Hepatocyte (in vitro differentiated cells): Measurements from ENCODE around the gene TAS2R39. TPM values are rescaled to one million over a fixed set of nuclear protein-coding genes. Genes with fewer than 3 reads are reported as not detected.

Experiments used
- DNase-seq: peaks from one replicate; pipeline ENCODE4 v3.0.0-alpha.2; 2016; ENCODE audit warnings: low spot score
- H2AFZ ChIP-seq: fragments of 200-600 bp; sonication (generic); 2 replicates; pipeline ENCODE4 v1.6.0; 2016; ENCODE audit warnings: antibody characterized with exemption, mild to moderate bottlenecking
- H3K27ac ChIP-seq: fragments of 200-600 bp; sonication (generic); 2 replicates; pipeline ENCODE4 v1.5.1; 2016; ENCODE audit warnings: mild to moderate bottlenecking
- H3K27me3 ChIP-seq: fragments of 200-600 bp; sonication (generic); 2 replicates; pipeline ENCODE4 v1.6.1; 2016
- H3K36me3 ChIP-seq: fragments of 200-600 bp; sonication (generic); replicated peaks from 2 replicates; pipeline ENCODE4 v1.5.1; 2016; ENCODE audit warnings: low read depth; ENCODE audit not compliant: insufficient read depth
- H3K4me1 ChIP-seq: fragments of 200-600 bp; sonication (generic); 2 replicates; pipeline ENCODE4 v1.5.1; 2016; ENCODE audit warnings: mild to moderate bottlenecking, moderate library complexity; ENCODE audit not compliant: insufficient read depth
- H3K4me2 ChIP-seq: fragments of 200-600 bp; sonication (generic); 2 replicates; pipeline ENCODE4 v1.6.0; 2016
- H3K4me3 ChIP-seq: fragments of 200-600 bp; sonication (generic); 2 replicates; pipeline ENCODE4 v1.5.1; 2016; ENCODE audit warnings: mild to moderate bottlenecking
- H3K79me2 ChIP-seq: fragments of 200-600 bp; sonication (generic); 2 replicates; pipeline ENCODE4 v1.6.0; 2017; ENCODE audit warnings: mild to moderate bottlenecking
- H3K9me2 ChIP-seq: fragments of 200-600 bp; sonication (generic); replicated peaks from 2 replicates; pipeline ENCODE4 v1.6.0; 2017; ENCODE audit warnings: mild to moderate bottlenecking; ENCODE audit not compliant: insufficient read depth
- H3K9me3 ChIP-seq: fragments of 200-600 bp; sonication (generic); 2 replicates; pipeline ENCODE4 v1.5.1; 2016; ENCODE audit warnings: low read depth, mild to moderate bottlenecking
- H4K20me1 ChIP-seq: fragments of 200-600 bp; sonication (generic); 2 replicates; pipeline ENCODE4 v1.6.0; 2016; ENCODE audit warnings: mild to moderate bottlenecking; ENCODE audit not compliant: insufficient read depth, poor library complexity, severe bottlenecking
- CTCF ChIP-seq: fragments of 200-600 bp; sonication (generic); IDR thresholded peaks from 2 replicates; pipeline ENCODE4 v1.5.1; 2016; ENCODE audit warnings: antibody characterized with exemption, mild to moderate bottlenecking; ENCODE audit not compliant: poor library complexity
- EZH2 ChIP-seq: fragments of 200-600 bp; sonication (generic); IDR thresholded peaks from 2 replicates; pipeline ENCODE4 v1.6.1; 2016; ENCODE audit warnings: antibody characterized with exemption, mild to moderate bottlenecking, borderline replicate concordance
- EZH2phosphoT487 ChIP-seq: fragments of 200-600 bp; sonication (generic); IDR thresholded peaks from one replicate; pipeline ENCODE4 v1.6.1; 2018; ENCODE audit warnings: antibody characterized with exemption, mild to moderate bottlenecking, low read depth, moderate library complexity; ENCODE audit not compliant: unreplicated experiment, severe bottlenecking
- WGBS: methylation state at CpG from one replicate; pipeline ENCODE4 v1.1.6; 2016; ENCODE audit warnings: low lambda C conversion rate; ENCODE audit errors: missing lambda C conversion rate; 5-methylcytosine and 5-hydroxymethylcytosine counted together
- polyA plus RNA-seq: library from polyadenylated mRNA; unstranded; fragments of >200 nt; fragmentation: Nextera tagmentation; extraction: Ambion mirVana; gene quantifications from 2 replicates; pipeline ENCODE4 v1.2.1, GENCODE V29; 2016
- total RNA-seq: library from RNA; depleted of rRNA; stranded (reverse); fragments of >200 nt; gene quantifications from 2 replicates; pipeline ENCODE4 v1.2.3, GENCODE V29; 2014

The TAS2R39 gene
- total and polyA plus RNA-seq, 2 experiments from 2014 or later: not detected

- Histone ChIP-seq H3K9me2 (no peaks in the 10 kb centered on the region), H3K4me1 (no peaks in the 10 kb centered on the region), H2AFZ (no peak overlapping the region), H3K4me2 (no peak overlapping the region), H3K79me2 (no peaks in the 10 kb centered on the region), H3K9me3 (no peaks in the 10 kb centered on the region), H3K27me3 (no peaks in the 10 kb centered on the region), H3K36me3 (no peaks in the 10 kb centered on the region), H3K27ac (no peak overlapping the region), H3K4me3 (no peak overlapping the region), H4K20me1 (no peaks in the 10 kb centered on the region)
- TF ChIP-seq EZH2 (no peak), CTCF (no peak), EZH2phosphoT487 (no peak)
- WGBS: 93% methylated on average over 2 of the region's 2 CpGs
- no peak for DNase-seq
These were observed 18.9 kb downstream of the TAS2R39 start for GRCh38 chr7:143202161-143202560.

- H3K9me3 ChIP-seq: no peaks in the 10 kb centered on the region
- H3K27ac ChIP-seq: no peak overlapping the region
- TF ChIP-seq EZH2 (no peak), EZH2phosphoT487 (no peak), CTCF (no peak)
- DNase-seq: no peak
- no peaks in the 10 kb centered on the region for H3K36me3 ChIP-seq
- H3K4me3 ChIP-seq: no peak overlapping the region
- no peaks in the 10 kb centered on the region for H4K20me1 ChIP-seq
- no peaks in the 10 kb centered on the region for H3K27me3 ChIP-seq
- WGBS: 92% methylated on average over 3 of the region's 3 CpGs
- no peak overlapping the region for H3K4me2 ChIP-seq
- no peaks in the 10 kb centered on the region for H3K79me2 ChIP-seq
- no peaks in the 10 kb centered on the region for H3K9me2 ChIP-seq
- no peaks in the 10 kb centered on the region for H3K4me1 ChIP-seq
- no peak overlapping the region for H2AFZ ChIP-seq
These were observed 20.2 kb downstream of the TAS2R39 start for GRCh38 chr7:143203386-143203785.

GRCh38 chr7:143205560-143206293 is 22.5 kb downstream of the TAS2R39 start:
- Histone ChIP-seq H2AFZ (no peak overlapping the region), H3K27ac (no peak overlapping the region), H4K20me1 (no peaks in the 10 kb centered on the region), H3K4me1 (no peaks in the 10 kb centered on the region), H3K9me2 (no peaks in the 10 kb centered on the region), H3K27me3 (no peaks in the 10 kb centered on the region), H3K4me2 (no peak overlapping the region), H3K9me3 (no peaks in the 10 kb centered on the region), H3K4me3 (no peak overlapping the region), H3K36me3 (no peaks in the 10 kb centered on the region), H3K79me2 (no peaks in the 10 kb centered on the region)
- WGBS: 90% methylated on average over 13 of the region's 13 CpGs
- TF ChIP-seq EZH2: no peak
- no peak for TF ChIP-seq CTCF
- no peak for TF ChIP-seq EZH2phosphoT487
- no peak for DNase-seq
